ENCODE measurements around the gene PTHLH.

Gene PTHLH

GRCh38 chr12:27936196-27936595 lies 36.3 kb downstream of the PTHLH start:
- peak; percentile 9 for DNase-seq (ENCODE audit: low spot score)

DNA sequence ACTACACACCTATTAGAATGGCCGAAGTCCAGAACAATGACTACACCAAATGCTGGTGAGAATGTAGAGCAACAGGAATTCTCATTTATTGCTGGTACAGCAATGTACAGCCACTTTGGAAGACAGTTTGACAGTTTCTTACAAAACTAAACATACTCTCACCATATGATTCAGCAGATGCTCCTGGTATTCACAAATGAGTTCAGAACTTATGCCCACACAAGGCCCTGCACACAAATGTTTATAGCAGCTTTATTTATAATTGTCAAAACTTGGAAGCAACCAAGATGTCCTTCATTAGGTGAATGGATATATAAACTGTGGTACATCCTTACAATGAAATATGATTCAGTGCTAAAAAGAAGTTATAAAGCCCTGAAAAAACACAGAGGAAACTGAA lies 38.3 kb downstream of the PTHLH start:
- no peak for DNase-seq (ENCODE audit: low spot score)

DNA sequence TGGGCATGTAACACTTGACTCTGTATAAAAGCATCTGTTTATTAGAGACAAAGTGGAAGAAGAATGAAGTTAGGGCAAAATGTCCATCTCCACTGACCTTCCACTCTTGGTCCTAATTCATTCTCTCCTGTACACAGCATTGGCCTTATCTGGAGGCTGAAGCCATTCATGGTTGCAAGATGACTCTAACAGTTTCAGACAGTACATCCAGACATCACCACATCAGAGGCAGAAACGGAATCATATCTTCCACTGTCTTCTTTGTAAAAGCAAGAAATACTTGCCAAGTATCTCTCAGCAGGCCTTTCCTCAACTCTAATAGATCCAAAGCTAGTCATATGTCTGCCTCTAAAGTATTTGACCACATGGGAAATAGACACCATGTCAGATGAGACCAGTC lies 41.1 kb downstream of the PTHLH start:
- DNase-seq (ENCODE audit: low spot score): no peak

- DNase-seq (ENCODE audit: low spot score): no peak
These were observed 45.2 kb downstream of the PTHLH start for GRCh38 chr12:27927347-27927746.

DNA sequence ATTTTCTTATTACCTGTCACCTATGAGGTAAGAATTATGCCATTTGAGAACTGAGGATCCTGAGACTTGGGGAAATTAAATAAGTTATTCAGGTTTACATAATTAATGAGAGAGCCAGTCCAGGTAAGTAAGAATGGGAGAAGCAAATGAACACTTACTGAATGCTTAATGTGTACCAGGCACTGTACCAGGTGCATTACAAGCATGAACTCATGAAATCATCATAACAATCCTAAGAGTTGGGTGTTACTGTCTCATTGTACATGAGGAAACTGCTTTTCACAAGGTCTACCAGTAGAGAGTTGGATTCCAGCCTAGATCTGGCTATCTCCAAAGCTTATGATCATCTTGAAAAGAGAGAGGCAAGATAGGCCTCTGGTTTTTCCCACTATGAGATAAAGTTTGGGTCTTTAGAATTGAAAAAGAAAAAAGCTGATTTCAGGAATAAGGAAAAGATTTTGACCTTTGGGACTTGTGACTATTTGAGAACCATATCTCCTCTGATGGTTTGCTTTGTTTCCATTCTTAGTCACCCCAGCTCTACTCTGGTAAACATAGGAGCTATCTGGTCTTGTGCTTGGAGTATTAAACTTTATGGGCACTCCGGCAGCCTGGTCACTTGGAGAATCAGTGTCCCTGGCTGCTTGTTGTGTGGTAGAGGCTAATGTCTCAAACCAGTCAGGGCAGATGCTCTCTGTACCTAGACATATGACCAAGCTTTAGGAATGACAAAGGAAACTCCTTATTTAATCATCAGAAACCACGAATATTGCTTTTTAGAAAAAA lies 48.0 kb downstream of the PTHLH start:
- no peak for DNase-seq (ENCODE audit: low spot score)

GRCh38 chr12:27922531-27923139 lies 49.9 kb downstream of the PTHLH start:
- no peak for DNase-seq (ENCODE audit: low spot score)

DNA sequence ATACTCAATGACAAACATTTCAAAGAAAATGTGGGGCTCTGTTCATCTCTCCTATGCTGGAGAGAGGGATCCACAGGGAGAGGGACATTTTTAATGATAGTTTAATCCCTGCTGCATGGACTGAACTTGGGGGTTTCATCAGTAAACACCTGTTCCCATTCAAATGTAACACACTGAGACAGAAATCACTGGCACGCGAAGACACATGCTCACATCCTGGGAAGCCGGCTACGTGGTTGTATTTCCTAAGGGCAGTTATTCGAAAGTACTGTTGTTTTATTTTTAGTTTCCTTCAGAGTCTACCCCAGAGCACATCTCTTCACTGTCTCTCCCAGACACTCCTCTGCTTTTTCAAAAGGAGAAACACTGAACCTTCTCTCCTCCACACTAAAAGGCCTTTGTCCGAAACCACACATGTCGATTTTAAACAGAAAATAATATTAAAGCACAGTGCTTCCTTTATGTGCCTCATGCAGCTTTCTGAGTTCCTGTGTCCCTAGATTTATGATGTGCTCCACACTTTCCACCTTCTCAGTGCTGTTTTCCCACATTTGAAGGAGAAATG lies 52.8 kb downstream of the PTHLH start:
- DNase-seq (ENCODE audit: low spot score): peak; percentile 82

- DNase-seq (ENCODE audit: low spot score): no peak
These were observed 57.0 kb downstream of the PTHLH start for GRCh38 chr12:27915536-27915935.

- no peak for DNase-seq (ENCODE audit: low spot score)
These were observed 57.5 kb downstream of the PTHLH start for GRCh38 chr12:27915021-27915420.

DNA sequence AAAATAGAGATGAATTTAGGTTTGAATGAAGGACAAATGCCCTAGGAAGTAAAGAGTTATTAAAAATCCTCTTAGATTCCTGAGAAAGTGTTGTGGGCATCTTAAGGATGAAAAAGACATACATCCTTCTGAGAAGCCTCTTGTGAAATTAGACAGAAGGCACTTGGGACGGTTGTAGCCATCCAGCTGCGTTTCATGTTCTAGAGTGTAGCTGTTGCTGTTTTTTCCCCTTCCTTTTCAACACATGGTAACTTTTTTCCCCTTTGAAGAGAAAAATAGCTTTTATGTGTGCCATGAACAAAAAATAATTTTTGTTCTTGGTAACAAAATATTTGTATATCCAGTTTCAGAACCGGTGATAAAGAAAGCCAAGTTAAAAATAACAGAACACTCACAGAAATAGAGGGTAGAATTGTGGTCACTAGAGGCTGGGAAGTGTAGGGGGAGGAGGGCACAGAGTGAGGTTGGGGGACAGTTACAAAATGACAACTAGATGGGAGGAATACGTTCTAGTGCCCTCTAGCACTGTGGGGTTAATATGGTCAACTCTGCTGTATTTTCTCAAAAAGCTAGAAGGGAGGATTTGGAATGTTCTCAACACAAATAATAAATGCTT lies 58.4 kb downstream of the PTHLH start:
- no peak for DNase-seq (ENCODE audit: low spot score)

GRCh38 chr12:27911397-27911796 lies 61.1 kb downstream of the PTHLH start:
- DNase-seq (ENCODE audit: low spot score): no peak

Measured in COLO829 (cell line).